Measurements from ENCODE around the gene TMEM269. TPM values are rescaled to one million over a fixed set of nuclear protein-coding genes. Genes with fewer than 3 reads are reported as not detected.

Gene TMEM269
- polyA plus RNA-seq, 1 donor (not counting 4 experiments of a cell fraction or from before 2014, with no cell fraction given), result 0.12 TPM

- Histone ChIP-seq H3K27ac (ENCODE audit: control insufficient read depth, insufficient read depth, low read length) (no peak overlapping the region), H3K4me1 (ENCODE audit: control insufficient read depth, extremely low read depth, insufficient read depth, low read length) (no peaks in the 10 kb centered on the region), H3K79me2 (ENCODE audit: control insufficient read depth, insufficient read depth, low read length) (peaks cover 8% of the 10 kb centered on the region), H3K4me2 (ENCODE audit: control insufficient read depth, extremely low read depth, insufficient read depth, low read depth, low read length) (no peak overlapping the region), H3K9ac (ENCODE audit: control insufficient read depth, extremely low read depth, insufficient read depth, low read length) (no peak overlapping the region), H3K4me3 (ENCODE audit: control insufficient read depth in 2 of 3, extremely low read depth in 1 of 3, insufficient read depth in 2 of 3, low read depth in 1 of 3, low read length in 3 of 3) (no peak overlapping the region), H4K20me1 (ENCODE audit: control insufficient read depth, extremely low read depth, insufficient read depth, low read length) (no peaks in the 10 kb centered on the region), H3K27me3 (ENCODE audit: control insufficient read depth, extremely low read depth, insufficient read depth, low read length) (no peaks in the 10 kb centered on the region), H2AFZ (ENCODE audit: control insufficient read depth, low read length) (no peak overlapping the region), H3K9me1 (ENCODE audit: control insufficient read depth, extremely low read depth, insufficient read depth, low read length) (no peaks in the 10 kb centered on the region), H3K9me3 (ENCODE audit: control insufficient read depth, low read depth, low read length) (no peaks in the 10 kb centered on the region), H3K36me3 (ENCODE audit: control insufficient read depth in 2 of 2, extremely low read depth in 1 of 2, insufficient read depth in 2 of 2, low read length in 2 of 2) (peaks cover 12 to 34% of the 10 kb centered on the region in 2 experiments)
- dilution Hi-C loops (cut with MboI; ENCODE audit: extremely low pct_ligation_motif_present, low sequenced_read_pairs), result no loop called here
- TF ChIP-seq CTCF (optimal IDR thresholded peaks at IDR 0.05 in 1 of 3, IDR thresholded peaks at IDR 0.05 in 1 of 3, conservative IDR thresholded peaks at IDR 0.05 in 1 of 3; ENCODE audit: extremely low read depth in 1 of 3, insufficient read depth in 2 of 3, low read length in 3 of 3) (no peak), EZH2 (IDR thresholded peaks at IDR 0.05; ENCODE audit: low read length) (no peak)
- no peak for FAIRE-seq
- no peak for DNase-seq (ENCODE audit: low read depth, low spot score)
Observed at GRCh38 chr1:42774928-42775526, 9.8 kb upstream of the TMEM269 start.

DNA sequence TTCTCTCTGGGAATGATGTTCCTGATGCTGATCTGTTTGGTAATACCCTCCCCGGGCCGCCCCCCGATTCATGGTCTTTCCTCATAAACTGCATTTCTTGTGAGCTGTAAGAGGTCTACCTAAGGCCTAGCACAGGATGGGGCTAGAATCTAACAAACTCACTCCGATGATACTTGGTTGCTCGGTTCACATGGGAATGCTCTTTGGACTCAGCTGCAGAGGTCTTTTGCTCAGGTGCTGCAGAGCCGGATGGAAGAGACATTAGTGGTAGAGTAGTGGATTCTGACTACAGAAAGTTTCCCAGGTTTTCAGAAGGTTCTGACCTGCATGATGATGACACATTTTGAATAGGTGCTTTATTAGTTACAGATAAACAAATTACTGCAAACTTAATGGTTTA is 8.3 kb upstream of the TMEM269 start:
- FAIRE-seq, result no peak
- Histone ChIP-seq H3K4me2 (ENCODE audit: control insufficient read depth, extremely low read depth, insufficient read depth, low read depth, low read length) (no peak overlapping the region), H3K36me3 (ENCODE audit: control insufficient read depth in 2 of 2, extremely low read depth in 1 of 2, insufficient read depth in 2 of 2, low read length in 2 of 2) (peaks cover 14 to 42% of the 10 kb centered on the region in 2 experiments), H3K27ac (ENCODE audit: control insufficient read depth, insufficient read depth, low read length) (no peak overlapping the region), H3K9me1 (ENCODE audit: control insufficient read depth, extremely low read depth, insufficient read depth, low read length) (no peaks in the 10 kb centered on the region), H3K79me2 (ENCODE audit: control insufficient read depth, insufficient read depth, low read length) (peaks cover 4% of the 10 kb centered on the region), H3K9ac (ENCODE audit: control insufficient read depth, extremely low read depth, insufficient read depth, low read length) (no peak overlapping the region), H3K4me3 (ENCODE audit: control insufficient read depth in 2 of 3, extremely low read depth in 1 of 3, insufficient read depth in 2 of 3, low read depth in 1 of 3, low read length in 3 of 3) (no peak overlapping the region), H3K4me1 (ENCODE audit: control insufficient read depth, extremely low read depth, insufficient read depth, low read length) (no peaks in the 10 kb centered on the region), H3K27me3 (ENCODE audit: control insufficient read depth, extremely low read depth, insufficient read depth, low read length) (no peaks in the 10 kb centered on the region), H4K20me1 (ENCODE audit: control insufficient read depth, extremely low read depth, insufficient read depth, low read length) (no peaks in the 10 kb centered on the region), H2AFZ (ENCODE audit: control insufficient read depth, low read length) (no peak overlapping the region), H3K9me3 (ENCODE audit: control insufficient read depth, low read depth, low read length) (no peaks in the 10 kb centered on the region)
- TF ChIP-seq CTCF (optimal IDR thresholded peaks at IDR 0.05 in 1 of 3, IDR thresholded peaks at IDR 0.05 in 1 of 3, conservative IDR thresholded peaks at IDR 0.05 in 1 of 3; ENCODE audit: extremely low read depth in 1 of 3, insufficient read depth in 2 of 3, low read length in 3 of 3) (no peak), EZH2 (IDR thresholded peaks at IDR 0.05; ENCODE audit: low read length) (no peak)
- dilution Hi-C loops (cut with MboI; ENCODE audit: extremely low pct_ligation_motif_present, low sequenced_read_pairs), result no loop called here
- DNase-seq (ENCODE audit: low read depth, low spot score), result no peak
